WTC11 (cell line): ENCODE measurements around the gene C1orf232. TPM values are rescaled to one million over a fixed set of nuclear protein-coding genes. Genes with fewer than 3 reads are reported as not detected.

Experiments used
- ATAC-seq: fragments of 200-7000 bp; cut with Tn5 transposase; 2 replicates; pipeline ENCODE4 v1.10.0; 2021; ENCODE audit warnings: mild to moderate bottlenecking, moderate library complexity
- CTCF ChIA-PET: fragments of 300-600 bp; sonication (Branson Sonifier 250); formaldehyde crosslinking; loops from one replicate; lab custom pipeline; 2021; ENCODE audit warnings: antibody characterized with exemption; lab: Charles Lee
- POLR2A ChIA-PET: fragments of 350-600 bp; sonication (Branson Sonifier 250); formaldehyde crosslinking; loops from one replicate; lab custom pipeline; 2021; ENCODE audit warnings: antibody characterized with exemption; lab: Charles Lee
- DNase-seq: peaks from one replicate; pipeline ENCODE4 v3.0.0; 2021; ENCODE audit warnings: low spot score
- H3K27ac Mint-ChIP-seq: 2 replicates; pipeline ENCODE4 v1.8.0; 2021; ENCODE audit warnings: mixed read lengths
- H3K27me3 Mint-ChIP-seq: 2 replicates; pipeline ENCODE4 v1.8.0; 2021; ENCODE audit warnings: low read depth, mild to moderate bottlenecking, moderate library complexity, mixed read lengths
- H3K36me3 Mint-ChIP-seq: 2 replicates; pipeline ENCODE4 v1.8.0; 2021; ENCODE audit warnings: mixed read lengths
- H3K4me1 Mint-ChIP-seq: 2 replicates; pipeline ENCODE4 v1.8.0; 2022; ENCODE audit warnings: mixed read lengths
- H3K4me3 Mint-ChIP-seq: 2 replicates; pipeline ENCODE4 v1.8.0; 2021; ENCODE audit warnings: mild to moderate bottlenecking, moderate library complexity, mixed read lengths
- H3K9me3 Mint-ChIP-seq: 2 replicates; pipeline ENCODE4 v1.8.0; 2021; ENCODE audit warnings: mixed read lengths
- ATF3 ChIP-seq: sonication (generic); formaldehyde crosslinking; conservative IDR thresholded peaks from 2 replicates; pipeline ENCODE4 v1.8.1; 2022; ENCODE audit warnings: mild to moderate bottlenecking, missing genetic modification reagents
- ELF4 ChIP-seq: sonication (generic); formaldehyde crosslinking; IDR thresholded peaks from 2 replicates; pipeline ENCODE4 v1.8.1; 2022; ENCODE audit warnings: low read depth, mild to moderate bottlenecking, moderate library complexity, missing genetic modification reagents
- EMX1 ChIP-seq: fragments of 250-450 bp; sonication (Bioruptor Pico); IDR thresholded peaks from 2 replicates; pipeline ENCODE4 v1.8.0; 2021; ENCODE audit warnings: mild to moderate bottlenecking
- ERG ChIP-seq: fragments of 250-450 bp; sonication (Bioruptor Pico); IDR thresholded peaks from 2 replicates; pipeline ENCODE4 v1.8.0; 2021; ENCODE audit warnings: mild to moderate bottlenecking
- FOXJ3 ChIP-seq: sonication (generic); formaldehyde crosslinking; IDR thresholded peaks from 2 replicates; pipeline ENCODE4 v1.9.0; 2021; ENCODE audit warnings: missing genetic modification reagents, mild to moderate bottlenecking, borderline replicate concordance
- GABPB1 ChIP-seq: sonication (generic); formaldehyde crosslinking; IDR thresholded peaks from 2 replicates; pipeline ENCODE4 v1.8.1; 2023; ENCODE audit warnings: mild to moderate bottlenecking, missing genetic modification reagents
- HMGA2 ChIP-seq: fragments of 250-450 bp; sonication (Bioruptor Pico); IDR thresholded peaks from 2 replicates; pipeline ENCODE4 v1.4.0; 2021; ENCODE audit warnings: mild to moderate bottlenecking, moderate library complexity
- HMGXB4 ChIP-seq: sonication (generic); formaldehyde crosslinking; IDR thresholded peaks from 2 replicates; pipeline ENCODE4 v1.8.1; 2023; ENCODE audit warnings: mild to moderate bottlenecking, moderate library complexity, missing genetic modification reagents
- IRF2 ChIP-seq: sonication (generic); formaldehyde crosslinking; IDR thresholded peaks from 2 replicates; pipeline ENCODE4 v1.8.0; 2022; ENCODE audit warnings: low read depth, missing genetic modification reagents, borderline replicate concordance
- JAZF1 ChIP-seq: fragments of 250-450 bp; sonication (Bioruptor Pico); IDR thresholded peaks from 2 replicates; pipeline ENCODE4 v1.9.0; 2021; ENCODE audit warnings: moderate library complexity, mild to moderate bottlenecking, inconsistent platforms
- KAT7 ChIP-seq: sonication (generic); formaldehyde crosslinking; IDR thresholded peaks from 2 replicates; pipeline ENCODE4 v1.8.1; 2023; ENCODE audit warnings: missing genetic modification reagents, mild to moderate bottlenecking, borderline replicate concordance
- NFYB ChIP-seq: sonication (generic); formaldehyde crosslinking; conservative IDR thresholded peaks from 2 replicates; pipeline ENCODE4 v1.8.0; 2022; ENCODE audit warnings: low read depth, missing genetic modification reagents
- NR2C2 ChIP-seq: sonication (generic); formaldehyde crosslinking; IDR thresholded peaks from 2 replicates; pipeline ENCODE4 v1.8.0; 2022; ENCODE audit warnings: mild to moderate bottlenecking, missing genetic modification reagents
- ZNF121 ChIP-seq: sonication (generic); formaldehyde crosslinking; IDR thresholded peaks from 2 replicates; pipeline ENCODE4 v1.8.0; 2023; ENCODE audit warnings: missing genetic modification reagents
- ZNF232 ChIP-seq: sonication (generic); formaldehyde crosslinking; IDR thresholded peaks from 2 replicates; pipeline ENCODE4 v1.8.0; 2022; ENCODE audit warnings: mild to moderate bottlenecking, missing genetic modification reagents
- total RNA-seq: library from RNA; stranded (reverse); gene quantifications from 3 replicates; pipeline ENCODE4 v1.2.3, GENCODE V29; 2021
- TF ChIP-seq, protein P1 (sequence below): sonication (generic); formaldehyde crosslinking; IDR thresholded peaks from 2 replicates; pipeline ENCODE4 v1.8.0; 2022; ENCODE audit warnings: mild to moderate bottlenecking, missing genetic modification reagents
- TF ChIP-seq, protein P2 (sequence below): fragments of 250-450 bp; sonication (Bioruptor Pico); IDR thresholded peaks from 2 replicates; pipeline ENCODE4 v1.9.0; 2021; ENCODE audit warnings: mild to moderate bottlenecking
- TF ChIP-seq, protein P3 (sequence below): fragments of 200-600 bp; IDR thresholded peaks from 2 replicates; pipeline ENCODE4 v1.8.0; 2022; ENCODE audit warnings: antibody characterized with exemption

C1orf232 gene
- total RNA-seq, 1 experiment from 2014 or later, result not detected

DNA sequence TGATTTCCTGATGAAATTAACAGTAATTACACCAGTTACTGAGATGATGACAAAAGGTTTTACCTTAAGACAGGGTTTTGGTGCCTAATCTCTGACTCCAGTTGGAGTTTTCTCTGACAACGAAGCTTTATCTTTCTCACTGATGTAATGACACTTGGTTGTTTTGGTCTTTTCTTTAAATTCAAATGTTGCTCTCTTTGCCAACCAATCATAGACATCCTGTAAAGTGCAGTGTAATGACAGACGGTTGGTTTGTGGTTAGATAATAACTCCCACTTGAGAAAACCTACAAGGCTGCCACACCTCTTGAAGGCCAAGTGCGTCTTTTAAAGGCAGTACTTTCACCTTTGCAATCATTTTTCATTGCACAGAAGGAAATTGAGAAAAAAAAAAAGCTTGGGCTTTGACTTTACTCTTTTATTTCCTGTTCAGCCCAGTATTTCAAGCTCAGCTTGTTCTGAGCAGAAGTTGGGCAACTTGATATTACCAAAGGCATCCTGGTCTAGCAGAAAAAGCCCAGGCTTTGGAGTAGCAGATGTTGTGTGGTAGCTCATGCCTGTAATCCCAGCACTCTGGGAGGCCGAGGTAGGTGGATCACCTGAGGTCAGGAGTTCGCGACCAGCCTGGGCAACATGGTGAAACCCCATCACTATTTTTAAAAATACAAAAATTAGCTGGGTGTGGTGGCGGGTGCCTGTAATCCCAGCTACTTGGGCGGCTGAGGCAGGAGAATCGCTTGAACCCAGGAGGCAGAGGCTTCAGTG is 42.3 kb downstream of the C1orf232 start (continued):
- TF ChIP-seq, protein P1, sequence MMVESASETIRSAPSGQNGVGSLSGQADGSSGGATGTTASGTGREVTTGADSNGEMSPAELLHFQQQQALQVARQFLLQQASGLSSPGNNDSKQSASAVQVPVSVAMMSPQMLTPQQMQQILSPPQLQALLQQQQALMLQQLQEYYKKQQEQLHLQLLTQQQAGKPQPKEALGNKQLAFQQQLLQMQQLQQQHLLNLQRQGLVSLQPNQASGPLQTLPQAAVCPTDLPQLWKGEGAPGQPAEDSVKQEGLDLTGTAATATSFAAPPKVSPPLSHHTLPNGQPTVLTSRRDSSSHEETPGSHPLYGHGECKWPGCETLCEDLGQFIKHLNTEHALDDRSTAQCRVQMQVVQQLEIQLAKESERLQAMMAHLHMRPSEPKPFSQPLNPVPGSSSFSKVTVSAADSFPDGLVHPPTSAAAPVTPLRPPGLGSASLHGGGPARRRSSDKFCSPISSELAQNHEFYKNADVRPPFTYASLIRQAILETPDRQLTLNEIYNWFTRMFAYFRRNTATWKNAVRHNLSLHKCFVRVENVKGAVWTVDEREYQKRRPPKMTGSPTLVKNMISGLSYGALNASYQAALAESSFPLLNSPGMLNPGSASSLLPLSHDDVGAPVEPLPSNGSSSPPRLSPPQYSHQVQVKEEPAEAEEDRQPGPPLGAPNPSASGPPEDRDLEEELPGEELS, result no peak
- TF ChIP-seq KAT7 (no peak), GABPB1 (CRISPR knock-in tag) (no peak)

DNA sequence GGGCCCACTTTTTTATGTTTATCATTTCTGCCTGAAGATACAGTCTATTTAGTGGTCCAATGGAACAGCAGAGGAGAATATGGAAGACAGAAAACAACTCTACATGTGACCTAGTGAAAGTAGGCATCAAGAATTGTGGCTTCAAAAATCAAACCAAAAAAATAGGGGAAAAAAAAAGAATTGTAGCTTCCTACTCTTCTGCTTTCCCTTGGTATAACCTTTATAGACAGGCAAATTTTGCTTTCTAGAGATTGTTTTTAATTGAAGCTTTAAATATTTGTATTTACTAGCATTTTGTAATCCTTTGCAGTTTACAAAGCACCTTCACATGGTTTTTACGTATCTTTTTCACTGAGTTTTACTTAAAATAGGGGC is 42.8 kb downstream of the C1orf232 start:
- Mint-ChIP-seq H3K27ac (no peak overlapping the region), H3K4me1 (peaks cover 12% of the 10 kb centered on the region), H3K36me3 (0 out of 2 replicates have a peak, but pooled peaks cover 3% of the 10 kb centered on the region), H3K4me3 (no peak overlapping the region), H3K27me3 (no peaks in the 10 kb centered on the region), H3K9me3 (no peaks in the 10 kb centered on the region)
- DNase-seq, result no peak
- ATAC-seq, result no peak
- ChIA-PET CTCF (interaction anchor here (1.2 to 4.2 kb wide), 2 partner anchors 19 to 64 kb away, joined by 3 to 31 read pairs; partner anchors contain the start of gene CATSPER4), POLR2A (no interaction called here)
- TF ChIP-seq ELF4 (CRISPR knock-in tag), result no peak

DNA sequence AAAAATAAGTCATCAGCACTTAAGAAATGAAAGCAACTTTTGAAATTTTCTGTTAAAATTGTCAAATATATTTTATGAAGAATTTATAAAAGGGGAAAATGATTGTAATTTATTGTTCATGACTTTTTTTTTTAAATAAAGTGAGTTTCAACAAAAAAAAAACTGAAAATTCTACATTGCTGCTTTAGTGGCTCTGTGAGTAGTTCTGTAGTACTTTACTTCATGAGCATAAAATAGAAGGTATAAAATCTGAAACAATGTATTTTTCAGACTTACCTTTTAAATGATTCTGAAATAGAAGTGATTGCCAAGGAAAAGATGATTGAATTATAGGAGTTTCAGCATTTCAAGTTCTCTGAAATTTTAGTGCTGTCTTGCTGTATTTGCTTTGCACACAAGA is 43.4 kb downstream of the C1orf232 start:
- H3K4me1 Mint-ChIP-seq, result peaks cover 12% of the 10 kb centered on the region

GRCh38 chr1:26124418-26125331 is 44.1 kb downstream of the C1orf232 start:
- Mint-ChIP-seq H3K36me3 (0 out of 2 replicates have a peak, but pooled peaks cover 3% of the 10 kb centered on the region), H3K27me3 (no peaks in the 10 kb centered on the region), H3K4me1 (peaks cover 12% of the 10 kb centered on the region), H3K27ac (no peak overlapping the region), H3K9me3 (no peaks in the 10 kb centered on the region), H3K4me3 (no peak overlapping the region)
- TF ChIP-seq HMGA2 (CRISPR knock-in tag), result no peak
- no peak for TF ChIP-seq ATF3 (CRISPR knock-in tag)
- no peak for TF ChIP-seq ZNF121 (CRISPR knock-in tag)
- TF ChIP-seq, protein P2, sequence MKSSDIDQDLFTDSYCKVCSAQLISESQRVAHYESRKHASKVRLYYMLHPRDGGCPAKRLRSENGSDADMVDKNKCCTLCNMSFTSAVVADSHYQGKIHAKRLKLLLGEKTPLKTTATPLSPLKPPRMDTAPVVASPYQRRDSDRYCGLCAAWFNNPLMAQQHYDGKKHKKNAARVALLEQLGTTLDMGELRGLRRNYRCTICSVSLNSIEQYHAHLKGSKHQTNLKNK (CRISPR knock-in tag), result no peak
- TF ChIP-seq IRF2 (CRISPR knock-in tag), result no peak
- TF ChIP-seq ELF4 (CRISPR knock-in tag), result no peak
- TF ChIP-seq HMGXB4 (CRISPR knock-in tag), result no peak
- TF ChIP-seq, protein P3, sequence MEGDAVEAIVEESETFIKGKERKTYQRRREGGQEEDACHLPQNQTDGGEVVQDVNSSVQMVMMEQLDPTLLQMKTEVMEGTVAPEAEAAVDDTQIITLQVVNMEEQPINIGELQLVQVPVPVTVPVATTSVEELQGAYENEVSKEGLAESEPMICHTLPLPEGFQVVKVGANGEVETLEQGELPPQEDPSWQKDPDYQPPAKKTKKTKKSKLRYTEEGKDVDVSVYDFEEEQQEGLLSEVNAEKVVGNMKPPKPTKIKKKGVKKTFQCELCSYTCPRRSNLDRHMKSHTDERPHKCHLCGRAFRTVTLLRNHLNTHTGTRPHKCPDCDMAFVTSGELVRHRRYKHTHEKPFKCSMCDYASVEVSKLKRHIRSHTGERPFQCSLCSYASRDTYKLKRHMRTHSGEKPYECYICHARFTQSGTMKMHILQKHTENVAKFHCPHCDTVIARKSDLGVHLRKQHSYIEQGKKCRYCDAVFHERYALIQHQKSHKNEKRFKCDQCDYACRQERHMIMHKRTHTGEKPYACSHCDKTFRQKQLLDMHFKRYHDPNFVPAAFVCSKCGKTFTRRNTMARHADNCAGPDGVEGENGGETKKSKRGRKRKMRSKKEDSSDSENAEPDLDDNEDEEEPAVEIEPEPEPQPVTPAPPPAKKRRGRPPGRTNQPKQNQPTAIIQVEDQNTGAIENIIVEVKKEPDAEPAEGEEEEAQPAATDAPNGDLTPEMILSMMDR, result no peak
- TF ChIP-seq NR2C2 (CRISPR knock-in tag), result no peak
- no peak for TF ChIP-seq FOXJ3 (CRISPR knock-in tag)
- no peak for TF ChIP-seq JAZF1 (CRISPR knock-in tag)
- TF ChIP-seq ERG (CRISPR knock-in tag), result no peak
- no peak for TF ChIP-seq EMX1 (CRISPR knock-in tag)
- no peak for TF ChIP-seq NFYB (CRISPR knock-in tag)
- TF ChIP-seq ZNF232, result no peak
- DNase-seq, result no peak
- no peak for ATAC-seq
- POLR2A ChIA-PET, result no interaction called here
- CTCF ChIA-PET, result interaction anchor here (0.6 to 0.7 kb wide), 2 partner anchors 20 to 105 kb away, joined by 3 read pairs; no protein-coding TSS in a partner anchor

More for the DNA sequence above, 43.4 kb downstream of the C1orf232 start:
- TF ChIP-seq, protein P2 (CRISPR knock-in tag), result no peak
- no peaks in the 10 kb centered on the region for H3K9me3 Mint-ChIP-seq
- DNase-seq (no peak), ATAC-seq (no peak)
- ChIA-PET CTCF (interaction anchor here (4.2 kb wide), 1 partner anchor 20 kb away, joined by 31 read pairs; no protein-coding TSS in a partner anchor), POLR2A (no interaction called here)
- no peak overlapping the region for H3K27ac Mint-ChIP-seq
- 0 out of 2 replicates have a peak, but pooled peaks cover 3% of the 10 kb centered on the region for H3K36me3 Mint-ChIP-seq
- no peaks in the 10 kb centered on the region for H3K27me3 Mint-ChIP-seq
- H3K4me3 Mint-ChIP-seq, result no peak overlapping the region
